Heart right ventricle (tissue), 16 donors: ENCODE results near the gene BASP1. TPM values are rescaled to one million over a fixed set of nuclear protein-coding genes. Genes with fewer than 3 reads are reported as not detected.

Experiments used
- ATAC-seq, 8 donors: fragments of 200-7000 bp; cut with Tn5 transposase; one replicate each; pipeline ENCODE4 v1.9.1; 2020; ENCODE audit warnings: mild to moderate bottlenecking in 8 of 8, moderate library complexity in 8 of 8, moderate number of reproducible peaks in 1 of 8
- DNase-seq, 2 donors: peaks; one replicate each; pipeline ENCODE4 v3.0.0-alpha.2; 2020
- H3K27ac ChIP-seq, 10 donors: fragments of 200-600 bp; sonication (generic) in 2 of 10; one replicate each; pipeline versions ENCODE4 v1.5.0 to v1.8.0; 2020 to 2022; ENCODE audit warnings: mild to moderate bottlenecking in 3 of 10
- H3K27me3 ChIP-seq, 7 donors: fragments of 200-600 bp; one replicate each; pipeline ENCODE4 v1.8.0; 2021 to 2022; ENCODE audit warnings: mild to moderate bottlenecking in 2 of 7
- H3K36me3 ChIP-seq, 9 donors: fragments of 200-600 bp; sonication (generic) in 1 of 9; one replicate each; pipeline versions ENCODE4 v1.5.0 to v1.8.0; 2020 to 2022; ENCODE audit warnings: mild to moderate bottlenecking in 2 of 9
- H3K4me1 ChIP-seq, 9 donors: fragments of 200-600 bp; sonication (generic) in 1 of 9; one replicate each; pipeline versions ENCODE4 v1.5.0 to v1.8.0; 2020 to 2022; ENCODE audit warnings: mild to moderate bottlenecking in 4 of 9
- H3K4me3 ChIP-seq, 10 donors: fragments of 200-600 bp; sonication (generic) in 2 of 10; one replicate each; pipeline versions ENCODE4 v1.5.0 to v1.8.0; 2020 to 2022; ENCODE audit warnings: mild to moderate bottlenecking in 7 of 10, moderate library complexity in 2 of 10
- H3K9me3 ChIP-seq, 11 donors: fragments of 200-600 bp in 10 of 11; sonication (generic) in 2 of 11; one replicate each; pipeline versions ENCODE4 v1.5.0 to v1.8.0; 2013 to 2022; ENCODE audit warnings: mild to moderate bottlenecking in 2 of 11, control low read depth in 1 of 11, moderate library complexity in 1 of 11
- WGBS, 2 donors: extraction: QIAGEN DNeasy Blood & Tissue Kit; methylation state at CpG; one replicate each; pipeline ENCODE4 v1.1.7; 2013; ENCODE audit warnings: inconsistent platforms in 1 of 2; 5-methylcytosine and 5-hydroxymethylcytosine counted together
- intact Hi-C, 10 donors: fragments of 100-400 bp; cut with DNase I; formaldehyde crosslinking; loops; one replicate each; pipeline versions ENCODE4 v1.11.1 to v1.14.2; 2022
- polyA plus RNA-seq, 2 donors: library from polyadenylated mRNA; stranded (reverse); fragments of 200-250 nt; gene quantifications; one replicate each; pipeline ENCODE4 v1.2.3, GENCODE V29; 2013
- total RNA-seq, 10 donors: library from RNA; stranded (reverse); fragmentation: NEBNext Ultra II Directional in 3 of 10; extraction: Animal tissue kit (Norgen Biotek cat#: 25700) in 3 of 10; gene quantifications; one replicate each; pipeline versions ENCODE4 v1.2.1 to v1.2.4, GENCODE V29; 2021 to 2023
- TF ChIP-seq, protein P1 (sequence below), 9 donors: fragments of 200-600 bp; sonication (generic) in 2 of 9; IDR thresholded peaks; one replicate each; pipeline versions ENCODE4 v1.5.0 to v1.8.0; 2021 to 2022; ENCODE audit warnings: antibody characterized with exemption in 9 of 9, mild to moderate bottlenecking in 5 of 9, moderate library complexity in 1 of 9
- donor health status: Arrhythmogenic right ventricular cardiomyopathy.
- donor health status: ischemic (EF 13 %, LVEDD 7.1; RV severe dilation, severe dysfunction).
- donor health status: healthy with polysubstance abuse.
- donor health status: DM: no; HTN: yes; CAD: no.
- donor health status: DM: no; HTN: no; CAD: no.
- donor health status: ischemic (EF 25% LVEDD 6.9; RV normal size, moderate dysfunction).
- donor health status: ischemic (EF 25% LVEDD 5.7; RV mildly dilated, moderate dysfunction).
- donor health status: healthy.
- donor health status: DM: yes; HTN: yes; CAD: no.
- donor health status: Ischemic cardiomyopathy.
- donor health status: ischemic (EF 35%, LVEDD 5.7; RV mildly dilated, moderate dysfunction).
- donor health status: nonischemic (EF 11% LVEDD 7.7; RV severe dilation, severe dysfunction).
- donor health status: DM: yes; HTN: yes; CAD: no.
- donor health status: PGD.
- donor health status: ischemic (EF 29% LVEDD 5.4; RV normal size, mild dysfunction).
- donor health status: nonischemic (EF 23%, LVEDD 6.1; RV moderate dilation, normal function).

BASP1 gene
- total and polyA plus RNA-seq, 12 donors = 0.42 to 8.8 (median 1.6) TPM

- ATAC-seq (no peak), DNase-seq (no peak)
- TF ChIP-seq, protein P1, sequence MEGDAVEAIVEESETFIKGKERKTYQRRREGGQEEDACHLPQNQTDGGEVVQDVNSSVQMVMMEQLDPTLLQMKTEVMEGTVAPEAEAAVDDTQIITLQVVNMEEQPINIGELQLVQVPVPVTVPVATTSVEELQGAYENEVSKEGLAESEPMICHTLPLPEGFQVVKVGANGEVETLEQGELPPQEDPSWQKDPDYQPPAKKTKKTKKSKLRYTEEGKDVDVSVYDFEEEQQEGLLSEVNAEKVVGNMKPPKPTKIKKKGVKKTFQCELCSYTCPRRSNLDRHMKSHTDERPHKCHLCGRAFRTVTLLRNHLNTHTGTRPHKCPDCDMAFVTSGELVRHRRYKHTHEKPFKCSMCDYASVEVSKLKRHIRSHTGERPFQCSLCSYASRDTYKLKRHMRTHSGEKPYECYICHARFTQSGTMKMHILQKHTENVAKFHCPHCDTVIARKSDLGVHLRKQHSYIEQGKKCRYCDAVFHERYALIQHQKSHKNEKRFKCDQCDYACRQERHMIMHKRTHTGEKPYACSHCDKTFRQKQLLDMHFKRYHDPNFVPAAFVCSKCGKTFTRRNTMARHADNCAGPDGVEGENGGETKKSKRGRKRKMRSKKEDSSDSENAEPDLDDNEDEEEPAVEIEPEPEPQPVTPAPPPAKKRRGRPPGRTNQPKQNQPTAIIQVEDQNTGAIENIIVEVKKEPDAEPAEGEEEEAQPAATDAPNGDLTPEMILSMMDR (IDR thresholded peaks at IDR 0.05) = no peak
- peaks cover 0 to 6% (median 0%) of the 10 kb centered on the region in 7 donors for H3K27me3 ChIP-seq
- WGBS, 2 donors = 97 to 98% methylated on average over 2 of the region's 2 CpGs
- no peak overlapping the region for H3K27ac ChIP-seq
- no peak overlapping the region for H3K4me3 ChIP-seq
- H3K36me3 ChIP-seq = no peaks in the 10 kb centered on the region
- intact Hi-C loops = no loop called here
- H3K4me1 ChIP-seq = no peaks in the 10 kb centered on the region
- H3K9me3 ChIP-seq = no peaks in the 10 kb centered on the region
Observed at GRCh38 chr5:17265041-17265440, 47.6 kb downstream of the BASP1 start.

GRCh38 chr5:17267106-17267505 is 49.7 kb downstream of the BASP1 start:
- intact Hi-C loops = no loop called here
- Histone ChIP-seq H3K27ac (no peak overlapping the region), H3K4me3 (no peak overlapping the region), H3K9me3 (no peaks in the 10 kb centered on the region), H3K4me1 (no peaks in the 10 kb centered on the region), H3K36me3 (no peaks in the 10 kb centered on the region), H3K27me3 (peaks cover 0 to 1% (median 0%) of the 10 kb centered on the region in 7 donors)
- WGBS, 2 donors = 89 to 94% methylated on average over 5 of the region's 5 CpGs
- DNase-seq (no peak), ATAC-seq (no peak)
- TF ChIP-seq, protein P1 (IDR thresholded peaks at IDR 0.05) = no peak

DNA sequence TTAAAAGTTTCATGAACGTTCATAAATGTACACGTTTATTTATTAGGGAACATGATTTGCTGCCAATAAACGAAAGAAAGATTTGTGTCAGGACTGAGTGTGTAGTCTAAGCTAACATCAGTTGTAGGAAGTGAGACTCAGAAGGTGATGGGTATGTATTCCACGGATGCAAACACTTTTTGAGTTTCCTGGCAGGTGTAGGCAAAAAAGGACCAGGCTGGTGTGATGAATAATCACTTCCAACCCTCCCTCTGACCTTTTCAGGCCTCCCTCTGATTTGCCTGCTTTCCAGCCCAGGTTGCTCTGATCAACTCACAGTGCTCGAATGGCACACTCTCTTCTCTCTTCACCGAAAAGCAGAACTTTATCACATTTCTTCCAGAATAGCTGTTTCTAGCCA is 51.8 kb downstream of the BASP1 start:
- H3K36me3 ChIP-seq = no peaks in the 10 kb centered on the region
- peaks cover 0 to 4% (median 0%) of the 10 kb centered on the region in 7 donors for H3K27me3 ChIP-seq
- H3K27ac ChIP-seq = no peak overlapping the region
- intact Hi-C loops = no loop called here
- DNase-seq (no peak), ATAC-seq (no peak)
- H3K4me3 ChIP-seq = no peak overlapping the region
- H3K4me1 ChIP-seq = no peaks in the 10 kb centered on the region
- TF ChIP-seq, protein P1 (IDR thresholded peaks at IDR 0.05) = no peak
- no peaks in the 10 kb centered on the region for H3K9me3 ChIP-seq
- 75 to 79% methylated on average over 6 of the region's 6 CpGs for WGBS, 2 donors

DNA sequence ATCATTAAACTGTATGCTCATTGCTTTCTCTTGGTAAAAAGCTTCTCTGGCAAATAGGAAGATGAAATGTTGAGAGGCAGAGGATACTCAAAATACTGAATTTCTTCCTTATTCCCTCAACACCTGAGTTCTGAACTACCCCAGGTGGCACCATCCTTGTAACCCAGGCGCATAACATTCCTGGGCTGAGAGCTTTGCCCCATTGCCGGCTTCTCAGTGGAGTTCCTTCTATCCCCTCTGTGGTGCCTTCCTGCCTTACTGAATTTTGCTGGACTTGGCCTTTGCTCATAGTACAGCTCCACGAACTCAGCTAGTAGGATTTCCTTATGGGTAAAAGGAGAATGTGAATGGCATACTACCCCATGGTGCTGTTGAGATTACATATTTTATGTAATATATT is 54.7 kb downstream of the BASP1 start:
- 88 to 89% methylated on average over 3 of the region's 3 CpGs for WGBS, 2 donors
- intact Hi-C loops = no loop called here
- Histone ChIP-seq H3K36me3 (peaks cover 0 to 14% (median 0%) of the 10 kb centered on the region in 9 donors), H3K27ac (no peak overlapping the region), H3K9me3 (no peaks in the 10 kb centered on the region), H3K4me1 (no peaks in the 10 kb centered on the region), H3K27me3 (peaks cover 0 to 4% (median 0%) of the 10 kb centered on the region in 7 donors), H3K4me3 (no peak overlapping the region)
- DNase-seq (no peak), ATAC-seq (no peak)
- TF ChIP-seq, protein P1 (IDR thresholded peaks at IDR 0.05) = no peak
